ENCODE results near the gene NCOA3. TPM values are rescaled to one million over a fixed set of nuclear protein-coding genes. Genes with fewer than 3 reads are reported as not detected.

NCOA3 gene
- total and polyA plus RNA-seq, 2 experiments from 2014 or later = 6.7 to 25.8 TPM

- TF ChIP-seq EZH2 (IDR thresholded peaks at IDR 0.05; ENCODE audit: low read depth, unreplicated experiment) (no peak), REST (IDR thresholded peaks at IDR 0.05; ENCODE audit: unreplicated experiment) (no peak)
Measured at GRCh38 chr20:47704746-47705496, 203.2 kb downstream of the NCOA3 start (continued).

GRCh38 chr20:47705497-47705856 is 203.8 kb downstream of the NCOA3 start:
- H3K27ac Mint-ChIP-seq = no peak overlapping the region
- no peak for DNase-seq (ENCODE audit: low spot score)
- H3K4me1 Mint-ChIP-seq = peaks cover 23% of the 10 kb centered on the region
- Histone ChIP-seq H3F3A (replicated peaks; ENCODE audit: low read depth) (no peaks in the 10 kb centered on the region), H3K27me3 (ENCODE audit: insufficient read depth) (no peaks in the 10 kb centered on the region), H3K79me2 (replicated peaks; ENCODE audit: insufficient read depth) (no peaks in the 10 kb centered on the region), H3K27ac (ENCODE audit: low read depth) (no peak overlapping the region), H3K4me2 (no peak overlapping the region), H3K4me1 (ENCODE audit: insufficient read depth) (no peaks in the 10 kb centered on the region), H3K4me3 (no peak overlapping the region), H3K36me3 (ENCODE audit: insufficient read depth) (no peaks in the 10 kb centered on the region), H4K20me1 (replicated peaks; ENCODE audit: insufficient read depth) (no peaks in the 10 kb centered on the region), H3K9me2 (ENCODE audit: insufficient read depth) (no peaks in the 10 kb centered on the region), H2AFZ (no peak overlapping the region)
- H3K36me3 Mint-ChIP-seq (ENCODE audit: low read depth) = no peaks in the 10 kb centered on the region
- no peak for ATAC-seq
- H3K9me3 Mint-ChIP-seq = no peaks in the 10 kb centered on the region
- TF ChIP-seq ZNF114 (CRISPR knock-in tag; IDR thresholded peaks at IDR 0.05) = no peak
- no peak for TF ChIP-seq EZH2phosphoT487 (IDR thresholded peaks at IDR 0.05; ENCODE audit: unreplicated experiment)
- TF ChIP-seq EZH2 (IDR thresholded peaks at IDR 0.05; ENCODE audit: low read depth, unreplicated experiment) = no peak
- TF ChIP-seq CREB1 (CRISPR knock-in tag; IDR thresholded peaks at IDR 0.05; ENCODE audit: low read depth) = no peak
- H3K4me3 Mint-ChIP-seq = no peak overlapping the region
- H3K27me3 Mint-ChIP-seq (ENCODE audit: insufficient read depth, low read depth, poor library complexity) = peaks cover 2% of the 10 kb centered on the region

- Histone ChIP-seq H3K9me2 (ENCODE audit: insufficient read depth) (no peaks in the 10 kb centered on the region), H3K27ac (ENCODE audit: low read depth) (no peak overlapping the region), H4K20me1 (replicated peaks; ENCODE audit: insufficient read depth) (no peaks in the 10 kb centered on the region), H3K27me3 (ENCODE audit: insufficient read depth) (no peaks in the 10 kb centered on the region), H3K79me2 (replicated peaks; ENCODE audit: insufficient read depth) (no peaks in the 10 kb centered on the region), H3K4me1 (ENCODE audit: insufficient read depth) (no peaks in the 10 kb centered on the region), H2AFZ (no peak overlapping the region), H3F3A (replicated peaks; ENCODE audit: low read depth) (no peaks in the 10 kb centered on the region), H3K36me3 (ENCODE audit: insufficient read depth) (no peaks in the 10 kb centered on the region), H3K4me2 (no peak overlapping the region), H3K4me3 (no peak overlapping the region)
- Mint-ChIP-seq H3K36me3 (ENCODE audit: low read depth) (no peaks in the 10 kb centered on the region), H3K9me3 (no peaks in the 10 kb centered on the region), H3K27ac (no peak overlapping the region), H3K27me3 (ENCODE audit: insufficient read depth, low read depth, poor library complexity) (peaks cover 2% of the 10 kb centered on the region), H3K4me3 (no peak overlapping the region), H3K4me1 (peaks cover 26% of the 10 kb centered on the region)
- no peak for DNase-seq (ENCODE audit: low spot score)
- no peak for ATAC-seq
- TF ChIP-seq EZH2 (IDR thresholded peaks at IDR 0.05; ENCODE audit: low read depth, unreplicated experiment) = no peak
- TF ChIP-seq ZNF462 (CRISPR knock-in tag; IDR thresholded peaks at IDR 0.05) = no peak
- no peak for TF ChIP-seq NANOG (IDR thresholded peaks at IDR 0.05; ENCODE audit: borderline replicate concordance)
- no peak for TF ChIP-seq POLR2AphosphoS5 (IDR thresholded peaks at IDR 0.05; ENCODE audit: low read depth)
- TF ChIP-seq CREB1 (CRISPR knock-in tag; IDR thresholded peaks at IDR 0.05; ENCODE audit: low read depth) = no peak
- TF ChIP-seq STAT1 (IDR thresholded peaks at IDR 0.05; ENCODE audit: unreplicated experiment) = no peak
- no peak for TF ChIP-seq ZNF331 (CRISPR knock-in tag; IDR thresholded peaks at IDR 0.05; ENCODE audit: low read depth)
Measured at GRCh38 chr20:47706345-47706744, 204.7 kb downstream of the NCOA3 start.

Data from GM23338 (cell line).